C4-2B (cell line): ENCODE results near the gene CDCA7L.

Experiments used
- CTCF ChIP-seq: fragments of 450-650 bp; conservative IDR thresholded peaks from 2 replicates; pipeline ENCODE4 v1.5.1; 2017; ENCODE audit warnings: mild to moderate bottlenecking
- ZFX ChIP-seq: fragments of 450-650 bp; IDR thresholded peaks from 2 replicates; pipeline ENCODE4 v1.6.1; 2017

- TF ChIP-seq ZFX (no peak), CTCF (no peak)
These were observed 94.1 kb downstream of the CDCA7L start for GRCh38 chr7:21851559-21851967.
